HG03025 (cell line): ENCODE data around the gene ESRRB.

Experiments
- ATAC-seq: cut with Tn5 transposase; IDR thresholded peaks from one replicate; pipeline ENCODE4 v1.9.1; 2021; ENCODE audit warnings: mild to moderate bottlenecking, moderate library complexity; ENCODE audit not compliant: unreplicated experiment, low FRiP score

The ESRRB gene

DNA sequence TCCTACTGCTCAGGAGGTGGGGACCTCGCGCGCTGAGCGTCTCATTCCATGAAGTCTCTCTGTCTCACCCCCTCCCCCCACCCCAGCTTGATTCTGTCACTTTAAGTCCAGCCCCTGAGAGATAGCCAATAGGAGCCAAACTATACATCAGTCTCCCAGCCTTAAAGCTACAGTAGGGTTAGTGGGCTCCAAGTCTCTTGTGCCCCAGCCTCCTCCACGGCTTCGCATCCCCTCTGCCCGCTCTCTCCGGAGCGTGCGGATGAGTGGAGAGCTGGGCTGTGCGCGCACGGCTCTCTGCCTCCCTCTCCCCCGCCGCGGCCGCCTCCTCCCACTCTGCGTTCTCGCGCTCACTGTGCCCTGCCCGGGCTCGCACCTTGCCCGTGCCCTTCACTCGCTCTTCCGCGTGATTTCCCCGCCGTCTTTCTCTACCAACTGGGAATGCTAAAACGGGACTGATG, at the start of gene ESRRB:
Gene ESRRB (plus strand): TSS at position 191 of the 458 bp plus-strand sequence. CDS start 265 bp downstream, at position 456.
- ATAC-seq: no peak

DNA sequence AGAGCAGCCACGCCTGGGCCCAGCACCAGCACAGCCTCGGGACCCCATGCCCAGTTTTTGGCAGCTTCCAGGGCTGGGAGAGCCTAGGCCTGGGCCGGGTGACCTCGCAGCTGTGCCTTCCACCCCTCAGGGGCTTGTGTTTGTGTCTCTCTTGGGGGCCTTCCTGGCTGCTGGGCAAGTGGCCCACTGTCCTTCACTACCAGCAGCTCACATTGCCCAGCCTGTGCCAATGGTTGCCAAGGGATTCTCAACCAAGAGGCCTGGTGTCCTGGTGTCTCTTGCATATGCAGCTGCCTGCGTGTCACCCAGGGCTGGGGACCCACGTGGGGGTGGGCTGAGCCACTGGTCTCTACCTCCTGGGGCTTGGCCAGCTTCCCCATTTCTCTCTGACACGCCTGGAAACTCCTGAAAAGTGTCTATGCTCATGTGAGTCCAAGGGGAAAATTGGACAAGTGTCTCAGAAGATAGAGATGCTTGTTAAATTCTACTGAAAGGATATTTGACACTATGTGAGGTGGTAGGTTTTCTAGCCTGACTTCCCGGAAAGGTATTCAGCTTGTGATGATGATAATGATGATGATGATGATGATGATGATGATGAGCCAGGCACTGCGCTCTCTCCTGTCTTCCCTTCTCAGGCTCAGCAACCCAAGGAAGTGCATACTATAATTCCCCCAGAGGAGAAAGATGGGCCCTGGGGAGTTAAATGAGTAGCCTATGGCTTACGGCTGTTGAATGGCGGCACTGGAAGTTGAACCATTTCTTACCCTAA, 48.8 kb upstream of the ESRRB start:
- ATAC-seq: no peak

DNA sequence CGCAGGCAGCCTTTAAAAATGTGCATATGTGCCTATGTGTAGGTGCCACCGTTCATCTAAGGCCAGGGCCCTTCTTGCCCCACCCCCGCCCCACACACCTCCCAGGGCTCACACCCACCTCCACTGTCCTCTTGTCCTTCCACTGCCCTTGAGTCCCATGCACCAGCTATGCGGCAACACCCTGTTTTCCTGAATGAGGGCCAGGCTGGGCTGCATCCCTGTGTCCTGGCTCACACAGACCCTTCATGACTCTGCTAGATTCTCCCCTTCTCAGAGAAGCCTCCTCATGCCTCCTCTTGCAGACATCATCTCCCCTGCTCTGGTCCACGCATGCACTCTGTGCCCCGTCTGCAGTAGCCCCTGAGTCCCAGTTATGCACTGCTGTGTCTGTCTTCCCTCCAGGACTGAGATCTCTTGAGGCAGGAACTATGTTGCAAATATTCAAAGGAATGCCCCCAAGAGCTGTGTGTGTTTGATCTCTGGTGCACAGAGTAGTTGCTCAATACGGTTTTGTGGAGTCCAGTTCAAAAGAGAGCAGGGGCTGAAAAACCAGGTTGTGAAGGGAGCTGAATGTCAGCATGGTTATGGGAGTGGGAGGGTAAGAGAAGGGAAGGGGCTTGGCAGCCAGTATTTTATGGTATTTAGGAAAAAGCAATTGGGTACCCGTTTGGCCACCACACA, 47.3 kb upstream of the ESRRB start:
- ATAC-seq: no peak

DNA sequence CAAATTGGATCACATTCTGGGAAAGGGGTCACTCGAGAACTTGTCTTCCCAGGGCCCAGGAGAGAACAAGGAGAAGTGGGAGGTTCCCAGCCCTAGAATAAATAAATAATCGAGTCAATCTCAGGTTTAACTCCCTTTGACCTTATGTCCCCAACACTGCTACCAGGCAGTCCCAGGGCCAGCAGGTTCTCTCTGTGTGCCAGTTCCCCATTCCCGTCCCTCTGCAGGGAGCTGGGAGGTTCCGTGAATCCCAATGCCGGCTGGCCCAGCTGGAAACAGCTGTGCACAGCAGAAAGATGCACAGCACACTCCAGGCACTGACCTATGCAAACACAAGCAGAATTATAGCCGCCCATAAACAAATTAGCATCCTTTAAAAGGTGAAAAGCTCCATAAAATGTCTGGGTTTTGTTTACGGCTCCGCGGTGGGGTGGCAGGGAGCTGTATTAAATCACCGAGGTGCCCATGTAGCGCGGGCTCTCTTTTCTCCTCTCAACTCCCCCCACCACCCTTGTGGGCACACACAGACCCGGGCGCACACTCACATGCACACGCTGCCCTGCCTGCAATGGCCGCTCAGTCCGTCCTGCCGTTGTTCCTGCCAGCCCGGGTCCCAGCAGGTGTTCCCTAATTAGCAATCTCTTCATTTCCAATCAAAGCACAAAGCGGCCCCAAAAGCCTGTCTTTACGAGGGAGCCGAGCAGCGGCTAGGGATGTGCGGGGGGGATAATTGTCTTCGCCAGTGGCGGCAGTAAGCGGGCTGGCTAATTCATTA, 46.6 kb upstream of the ESRRB start:
- no peak for ATAC-seq

DNA sequence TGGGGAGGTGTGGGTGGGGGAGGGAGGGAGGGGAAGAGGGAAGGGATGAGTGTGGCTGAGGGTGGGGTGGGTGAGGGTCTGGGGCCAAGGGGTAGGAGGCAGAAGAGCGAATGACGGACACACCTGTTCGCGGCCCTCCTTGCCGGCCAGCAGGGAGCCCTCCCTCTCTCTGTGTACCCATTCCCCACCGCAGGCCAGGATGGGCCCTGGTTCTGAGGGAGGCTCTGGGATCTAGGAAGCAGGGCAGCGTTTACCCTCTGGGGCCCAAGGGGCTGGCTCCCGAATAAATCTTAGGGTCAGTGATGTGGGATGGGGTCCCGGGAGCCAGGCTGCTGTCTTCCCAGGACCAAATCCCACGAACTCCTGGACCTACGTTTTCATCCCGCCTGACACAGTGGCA, 46.0 kb upstream of the ESRRB start:
- no peak for ATAC-seq

DNA sequence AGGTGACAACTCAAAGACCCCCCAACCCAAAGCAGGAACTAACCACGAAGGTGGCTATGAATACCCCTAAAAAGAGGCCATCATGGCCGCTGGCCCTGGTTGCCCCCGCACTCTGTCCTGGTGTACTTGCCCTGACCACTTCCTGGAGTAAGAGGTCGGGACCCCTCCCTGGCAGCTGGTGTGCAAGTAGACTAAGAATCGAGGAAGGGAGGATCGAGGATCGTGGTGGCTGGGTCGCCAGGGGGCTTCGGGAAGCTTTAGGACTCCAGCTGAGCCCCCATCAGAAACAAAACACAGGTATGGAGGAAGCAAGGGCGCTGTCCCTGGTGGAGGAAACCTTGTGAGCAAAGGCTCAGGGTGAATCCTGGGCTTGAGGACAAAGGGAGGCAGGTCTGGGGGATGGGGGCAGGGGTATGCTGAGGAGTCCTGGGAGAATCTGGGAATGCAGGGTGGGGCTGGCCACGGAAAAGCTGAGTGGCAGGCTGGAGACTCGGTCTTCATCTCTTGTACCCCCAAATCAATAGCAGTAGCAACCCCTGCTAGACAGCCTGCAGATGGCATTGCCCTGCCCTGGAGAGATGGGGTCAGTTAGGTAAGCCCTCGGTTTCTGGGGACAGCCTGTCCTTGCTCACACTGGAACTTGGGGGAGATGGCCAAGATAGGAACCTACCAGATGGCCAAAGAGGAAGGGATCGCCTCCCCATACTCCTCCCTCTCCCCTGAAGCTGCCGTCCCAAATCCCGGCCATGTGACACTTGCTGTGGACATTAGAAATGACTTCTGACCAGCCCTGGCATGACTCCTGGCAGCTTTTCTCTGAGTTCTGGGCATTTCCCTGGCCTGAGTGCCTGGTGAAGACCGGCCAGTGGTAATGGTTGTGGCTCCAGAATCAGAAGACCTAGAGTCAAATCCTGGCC, 45.3 kb upstream of the ESRRB start:
- ATAC-seq: no peak

DNA sequence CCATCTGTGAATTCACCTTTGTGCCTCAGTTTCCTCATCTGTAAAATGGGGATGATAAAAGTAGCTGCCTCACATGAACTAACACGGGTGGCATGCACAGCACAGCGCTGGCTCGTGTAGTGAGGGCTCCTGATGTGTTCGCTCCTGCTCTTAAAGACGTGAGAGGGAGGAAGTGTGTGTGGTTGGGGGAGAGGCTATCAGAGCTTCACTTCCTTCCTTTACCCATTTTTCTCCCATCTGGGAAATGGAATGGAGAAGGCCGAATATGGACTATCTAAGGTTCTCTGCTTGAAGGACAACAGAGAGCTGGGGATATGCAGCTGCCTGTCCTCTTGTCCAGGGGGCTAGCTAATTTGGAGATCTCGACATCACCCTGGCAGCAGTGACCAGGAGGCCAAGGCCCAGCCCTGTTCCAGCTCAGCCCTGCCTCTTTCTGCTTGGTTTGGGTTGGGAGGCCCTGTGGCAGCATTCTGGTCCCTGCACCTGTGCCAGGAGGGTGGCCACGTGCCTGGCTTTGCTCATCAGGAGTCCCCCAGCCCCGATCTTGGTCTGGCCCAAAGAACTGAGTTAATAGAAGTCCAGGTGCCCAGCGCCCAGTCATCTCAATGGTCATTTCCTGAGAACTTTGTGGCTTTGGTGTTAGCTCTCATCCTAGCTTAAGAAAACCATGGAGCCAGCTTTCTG, 44.5 kb upstream of the ESRRB start:
- ATAC-seq: no peak

DNA sequence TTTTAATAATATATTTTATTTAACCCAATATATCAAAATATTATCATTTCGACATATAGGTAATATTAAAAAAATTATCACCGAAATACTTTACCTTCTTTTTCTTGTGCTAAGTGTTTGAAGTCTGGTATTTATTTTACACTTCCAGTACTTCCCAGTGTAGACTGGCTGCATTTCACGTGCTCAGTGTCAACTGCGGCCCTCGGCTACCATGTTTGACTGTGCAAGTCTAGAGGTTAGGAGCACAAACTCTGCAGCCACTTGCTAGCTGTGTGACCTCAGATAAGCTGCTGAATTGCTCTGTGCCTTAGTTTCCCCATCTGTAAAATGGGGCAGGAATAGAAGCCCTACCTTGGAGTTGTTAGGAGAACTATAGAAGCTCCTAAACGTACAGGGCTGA, 42.3 kb upstream of the ESRRB start:
- no peak for ATAC-seq

DNA sequence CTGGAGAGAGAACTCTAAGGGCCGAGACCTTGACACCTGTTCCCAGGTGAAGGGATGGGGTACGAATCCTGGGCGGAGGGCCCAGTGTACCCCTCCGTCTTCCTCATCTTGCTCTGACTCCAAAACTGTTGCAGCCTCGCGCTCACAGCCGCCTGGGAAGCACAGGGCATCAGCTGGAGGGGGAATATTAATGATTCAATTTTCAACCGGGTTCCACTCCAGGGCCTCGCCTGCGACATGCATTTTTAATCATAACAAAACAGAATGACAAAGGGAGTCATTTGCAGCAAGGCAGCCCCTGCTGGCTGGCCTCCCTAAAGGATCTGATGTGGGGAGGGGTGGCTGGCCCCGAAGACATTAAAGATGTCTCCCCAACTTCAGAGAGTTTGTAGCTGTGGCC, 41.6 kb upstream of the ESRRB start:
- ATAC-seq: no peak

DNA sequence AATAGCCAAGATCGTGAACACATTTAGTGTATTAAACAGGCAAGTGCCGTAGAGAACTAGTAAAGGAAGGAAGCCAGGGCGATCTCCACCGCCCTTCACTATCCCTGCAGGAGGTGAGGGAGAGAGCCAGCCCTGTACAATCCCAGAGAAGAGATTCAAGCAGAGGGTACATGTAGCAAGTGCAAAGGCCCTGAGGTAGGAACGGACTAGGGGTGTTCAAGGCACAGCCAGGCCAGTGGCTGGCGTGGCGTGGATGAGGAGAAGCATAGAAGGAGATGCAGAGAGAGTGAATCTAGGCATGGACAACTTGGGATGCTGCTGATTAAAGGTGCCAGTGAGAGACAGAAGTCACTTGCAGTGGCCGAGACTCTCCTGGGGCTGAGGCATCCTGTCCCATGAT, 39.1 kb upstream of the ESRRB start:
- no peak for ATAC-seq

DNA sequence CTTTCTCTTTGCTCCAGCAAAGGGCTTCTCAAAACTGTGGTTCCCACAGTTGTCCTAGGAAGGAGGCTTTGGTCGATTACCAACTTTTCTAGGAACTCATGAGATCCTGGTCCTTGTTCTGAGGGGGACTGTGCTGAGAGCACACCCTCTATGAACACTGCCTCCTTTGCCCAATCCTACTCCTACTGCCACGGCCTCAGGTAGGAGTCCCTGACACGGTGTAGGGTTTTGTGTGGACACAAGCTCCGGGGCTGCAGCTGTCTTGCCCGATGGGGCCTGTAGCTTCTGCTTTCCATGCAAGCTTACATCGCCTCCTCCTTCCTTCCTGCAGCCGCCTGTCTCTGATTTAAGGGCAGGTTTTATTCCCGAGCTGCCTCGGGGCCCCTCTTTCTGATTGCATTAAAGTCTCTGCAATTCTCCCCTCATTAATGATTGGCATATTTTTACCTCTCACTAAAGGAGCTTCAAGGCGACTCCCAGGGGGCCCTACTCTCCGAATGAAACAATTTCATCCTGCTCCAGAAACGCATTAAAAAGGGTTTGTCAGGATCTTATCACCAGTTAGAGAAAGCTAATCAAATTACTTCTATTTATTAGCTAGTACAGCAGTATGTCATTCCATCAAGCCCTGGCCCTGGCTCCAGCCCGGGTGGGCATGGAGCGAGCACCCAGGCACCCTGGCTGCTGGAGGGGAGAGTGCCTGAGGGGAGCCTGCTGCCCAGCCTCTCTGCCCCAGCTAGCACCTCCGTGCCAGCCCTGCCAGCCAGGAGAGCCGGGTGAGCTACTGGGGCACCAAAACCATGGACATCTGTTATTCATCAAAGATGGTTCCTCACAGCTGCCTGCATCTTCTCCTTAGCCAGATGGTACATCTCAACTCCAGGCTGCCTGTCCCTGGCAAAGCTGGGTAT, 38.0 kb upstream of the ESRRB start:
- ATAC-seq: no peak

DNA sequence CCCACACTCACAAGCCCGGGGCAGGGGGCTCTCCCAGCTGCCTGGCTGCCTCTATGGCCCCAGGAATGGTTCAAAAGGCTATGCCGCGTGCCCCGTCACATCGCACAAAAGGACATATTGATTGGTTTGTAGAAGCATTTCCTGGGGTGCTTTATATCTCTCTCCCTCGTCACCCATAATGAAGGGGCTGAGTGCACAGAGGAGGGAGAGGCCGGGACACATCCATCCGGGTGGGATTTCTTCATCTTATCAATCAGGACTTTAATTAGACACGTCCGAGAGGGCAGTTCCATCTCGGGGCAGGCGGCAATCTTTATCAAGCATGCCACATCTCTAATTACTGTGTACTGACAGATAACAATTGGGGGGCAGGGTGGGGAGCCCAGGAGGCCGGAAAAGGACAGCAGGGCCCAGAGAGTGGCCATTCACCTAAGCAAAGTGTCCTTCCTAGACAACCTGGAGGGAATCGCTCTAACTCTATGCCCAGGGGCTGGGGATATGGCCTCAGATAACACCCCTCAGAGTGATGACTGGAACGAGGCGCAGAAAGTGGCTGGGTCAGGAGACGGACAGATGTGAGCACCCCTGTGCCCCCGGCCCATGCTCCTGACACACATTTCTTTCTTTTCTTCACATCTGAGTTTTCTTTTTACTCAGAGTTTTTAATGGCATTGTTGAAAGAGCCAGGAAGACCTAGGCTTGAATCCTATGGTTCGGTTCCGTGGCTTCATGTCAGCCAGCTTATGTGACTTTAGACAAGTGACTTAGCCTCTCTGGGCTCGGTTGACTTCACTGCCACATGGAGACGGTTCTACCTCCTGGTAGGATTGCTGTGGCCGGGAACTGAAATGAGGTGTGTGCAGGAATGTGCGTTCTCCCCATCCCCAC, 36.0 kb upstream of the ESRRB start:
- no peak for ATAC-seq

DNA sequence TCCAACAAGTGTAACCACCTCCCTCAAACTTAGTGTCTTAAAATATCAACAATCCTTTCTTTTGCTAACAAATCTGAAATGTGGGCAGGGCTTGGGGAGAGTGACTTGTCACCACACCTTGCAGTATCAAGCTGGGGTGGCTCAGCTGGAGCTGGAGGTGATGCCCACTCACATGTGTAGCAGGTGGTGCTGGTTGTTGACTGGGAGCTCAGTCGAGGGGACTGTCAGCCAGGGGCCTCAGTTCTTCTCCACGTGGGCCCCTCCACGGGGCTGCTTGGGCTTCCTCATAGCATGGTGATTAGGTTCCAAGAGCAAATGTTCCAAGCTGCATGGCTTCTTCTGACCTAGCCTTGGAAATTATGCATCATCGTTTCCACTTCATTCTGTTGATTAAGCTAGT, 32.6 kb upstream of the ESRRB start:
- ATAC-seq: no peak

DNA sequence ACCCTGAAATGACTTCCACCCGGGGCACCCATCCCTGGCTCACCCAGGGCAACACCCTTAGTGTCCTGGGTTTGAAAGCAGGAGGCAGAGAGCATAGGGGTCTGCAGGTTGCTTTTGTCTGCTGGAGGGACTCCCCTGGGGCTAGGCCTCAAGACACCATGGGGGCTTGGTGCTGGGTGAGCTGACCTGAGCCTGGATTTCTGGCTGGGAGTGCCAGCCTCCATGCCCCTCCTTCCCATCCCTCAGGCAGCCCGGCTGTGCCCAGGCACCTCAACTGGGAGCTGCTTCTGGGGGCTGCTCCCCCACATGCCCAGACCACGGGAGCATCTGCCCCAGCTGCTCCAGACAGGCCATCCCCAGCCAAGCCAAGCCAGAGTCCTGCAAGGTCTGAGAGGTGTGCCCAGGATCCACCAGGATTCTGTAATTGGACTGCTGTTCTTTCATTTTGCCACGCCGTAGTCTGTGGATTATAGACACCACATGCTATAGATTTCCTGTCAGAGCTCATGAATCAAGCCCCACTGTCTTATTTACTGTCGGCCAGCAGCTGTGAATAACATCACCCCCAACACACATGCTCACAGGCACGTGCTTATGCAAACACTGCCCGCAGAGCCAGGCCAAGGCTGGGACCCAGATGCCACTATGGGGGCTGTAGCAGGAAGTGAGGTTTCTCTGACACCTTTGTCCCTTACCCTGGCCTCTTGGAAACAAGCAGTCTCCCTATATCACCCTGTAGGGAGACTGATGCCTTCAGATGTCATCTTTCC, 29.4 kb upstream of the ESRRB start:
- ATAC-seq: no peak

DNA sequence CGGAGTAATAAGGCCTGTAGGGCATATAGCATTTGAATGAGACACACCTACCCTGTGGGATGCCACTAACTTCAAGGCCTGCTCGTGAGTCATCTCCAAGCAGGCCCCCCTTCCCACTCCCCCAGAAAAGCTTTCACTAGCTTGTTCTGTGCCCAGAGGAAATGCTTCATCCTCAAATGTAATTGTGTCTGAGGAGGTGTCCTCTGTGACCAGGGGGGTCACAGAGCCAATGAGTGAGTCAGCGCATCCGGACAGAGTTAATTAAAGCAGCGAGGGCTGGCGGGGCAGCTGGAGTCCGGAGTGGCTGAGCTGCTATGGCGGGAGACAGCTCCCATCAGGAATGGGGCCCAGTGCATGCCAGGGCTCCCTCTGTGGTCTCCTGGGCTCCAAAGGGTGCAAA, 27.0 kb upstream of the ESRRB start:
- ATAC-seq: no peak

DNA sequence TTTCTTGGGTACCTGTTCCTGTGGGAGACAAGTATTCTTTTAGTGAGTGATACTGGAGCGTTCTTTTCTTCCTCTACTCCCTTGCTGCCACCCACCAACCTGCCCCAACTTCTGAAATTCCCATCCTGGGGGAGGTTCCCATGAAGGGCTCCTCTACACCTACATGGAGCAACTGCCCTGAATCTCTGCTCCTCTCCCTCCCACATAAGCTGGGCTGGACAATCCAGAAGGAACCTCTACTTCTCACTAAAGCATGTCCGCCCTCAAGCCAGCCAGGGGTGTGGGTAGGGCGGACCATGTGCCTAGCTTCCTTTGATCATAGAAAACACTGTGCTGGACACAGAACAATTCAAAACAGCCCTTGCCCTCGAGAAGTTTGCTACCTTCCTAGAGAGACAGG, 25.9 kb upstream of the ESRRB start:
- no peak for ATAC-seq

DNA sequence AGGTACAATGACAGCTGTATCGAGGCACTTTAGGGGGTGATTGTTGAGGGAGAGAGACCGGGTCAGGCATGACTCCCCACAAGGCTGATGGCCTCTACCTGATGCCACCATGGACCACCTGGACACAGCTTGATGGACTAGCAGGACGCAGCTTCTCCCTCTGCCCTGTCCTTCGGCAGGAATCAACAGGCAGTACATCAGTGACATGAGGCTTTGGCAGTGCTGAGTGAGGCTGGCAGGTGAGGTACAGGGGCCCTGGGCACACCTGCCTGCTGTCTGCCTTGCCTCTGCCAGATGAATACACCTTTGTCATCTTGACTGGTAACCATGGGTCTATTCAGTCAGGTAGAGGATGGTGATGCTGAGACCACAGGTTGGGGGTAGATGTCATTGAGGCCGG, 25.3 kb upstream of the ESRRB start:
- ATAC-seq: no peak
